ENCODE results near the gene CPS1. TPM values are rescaled to one million over a fixed set of nuclear protein-coding genes. Genes with fewer than 3 reads are reported as not detected.

The CPS1 gene
- total RNA-seq, 1 donor from 2014 or later = 4.7 TPM

GRCh38 chr2:210686401-210686800, 130.0 kb downstream of the CPS1 start:
- DNase-seq = no peak

DNA sequence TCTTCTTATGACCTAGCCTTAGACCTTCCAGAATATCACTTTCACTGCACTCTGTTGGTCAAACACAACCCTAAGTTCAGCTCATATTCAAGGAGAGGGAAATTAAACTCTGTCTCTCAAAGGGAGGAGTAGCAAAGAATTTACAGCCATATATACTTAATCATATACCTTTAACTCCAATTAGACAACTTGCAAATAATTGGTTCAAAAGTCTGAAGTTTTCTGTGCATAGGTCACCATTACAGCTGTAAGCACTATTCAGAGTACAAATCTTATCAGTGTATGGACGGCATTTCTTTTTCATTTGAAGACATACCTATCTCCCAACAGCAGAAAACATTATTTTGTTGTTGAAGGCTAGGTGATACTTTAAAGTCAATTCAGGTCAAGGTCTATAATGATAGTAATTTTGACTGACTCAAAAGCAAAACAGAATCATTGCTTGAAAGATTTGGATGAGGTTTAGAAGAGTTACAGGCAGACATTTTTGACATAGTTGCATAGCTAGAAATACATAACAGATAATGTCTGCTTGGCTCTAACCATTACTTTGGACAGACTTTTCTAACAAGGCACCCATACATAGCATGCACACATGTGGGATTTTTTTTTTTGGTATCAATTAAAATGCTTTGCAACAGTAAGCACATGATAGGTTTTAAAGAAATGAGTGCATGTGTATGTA, 131.5 kb downstream of the CPS1 start:
- no peak for DNase-seq

DNA sequence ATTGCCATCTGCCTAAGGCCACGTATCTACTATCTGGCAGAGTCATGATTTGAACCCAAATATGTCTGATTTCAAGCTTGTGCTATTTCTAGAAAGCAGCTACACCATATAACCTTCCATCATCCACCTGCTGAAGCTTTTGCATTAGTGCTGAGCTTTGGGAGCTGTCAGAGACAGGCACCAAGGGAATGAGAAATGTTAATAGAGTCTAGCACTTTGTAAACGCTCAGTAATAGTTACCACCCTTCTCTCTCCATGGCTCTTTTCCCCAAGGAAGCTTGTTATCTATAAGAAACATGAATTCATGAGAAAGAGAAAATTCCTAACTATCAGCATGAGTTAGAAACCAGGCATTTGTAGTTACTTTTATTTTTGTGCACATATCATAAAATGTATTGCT, 151.5 kb downstream of the CPS1 start:
- no peak for DNase-seq

DNA sequence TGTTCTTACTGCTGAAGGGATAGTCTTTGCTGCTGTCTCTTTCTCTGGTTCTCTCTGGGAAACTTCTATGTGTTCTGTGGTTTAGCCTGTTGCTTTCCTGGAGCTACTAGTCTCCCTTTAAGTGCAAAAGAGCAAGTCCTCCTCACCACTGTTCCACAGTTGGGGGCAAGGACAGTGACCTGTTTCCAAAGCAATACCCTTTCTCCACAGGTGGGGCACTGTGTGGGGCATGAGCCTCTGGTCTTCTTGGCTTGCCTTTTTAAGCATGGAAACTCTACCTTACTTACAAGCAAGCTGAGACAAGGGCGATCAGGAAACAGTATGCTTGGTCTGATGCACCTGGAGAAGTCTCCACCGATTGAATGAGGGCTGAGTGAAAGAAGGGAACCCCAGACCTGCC, 156.7 kb downstream of the CPS1 start:
- DNase-seq = no peak

GRCh38 chr2:210715560-210716082, 159.2 kb downstream of the CPS1 start:
- DNase-seq = no peak

GRCh38 chr2:210718503-210718902, 162.1 kb downstream of the CPS1 start:
- no peak for DNase-seq

DNA sequence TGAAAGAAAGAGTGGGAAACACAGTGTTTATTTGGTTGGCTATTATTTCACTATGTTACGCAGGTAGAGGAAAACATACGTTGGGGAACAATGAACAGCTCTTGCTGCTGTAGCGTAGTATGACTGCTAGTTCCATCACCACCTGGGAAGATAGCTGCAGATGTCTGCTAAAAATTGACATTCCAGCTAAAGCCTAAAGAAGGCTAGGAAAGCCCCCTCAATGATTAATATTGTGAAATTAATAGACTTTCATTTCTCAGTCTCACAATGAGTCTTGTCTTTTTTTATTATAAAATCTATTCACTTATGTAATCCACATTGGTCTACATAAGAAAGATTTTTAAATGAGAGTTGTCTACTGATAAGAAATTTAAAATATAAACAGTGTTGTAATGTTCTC, 165.7 kb downstream of the CPS1 start:
- DNase-seq = no peak

- DNase-seq = no peak
These were observed 171.2 kb downstream of the CPS1 start for GRCh38 chr2:210727549-210727948.

Other genes with a start within 250 kb of the CPS1 start
- 926 TPM for gene MYL1, start 241.4 kb upstream of the CPS1 start, total RNA-seq
- gene LANCL1, start 79.8 kb upstream of the CPS1 start, total RNA-seq = 37.4 TPM